ENCODE measurements around the gene FIBCD1.

The FIBCD1 gene

GRCh38 chr9:130945173-130945572 is 6.1 kb upstream of the FIBCD1 start:
- TF ChIP-seq CTCF (IDR thresholded peaks at IDR 0.05; ENCODE audit: low read depth, low read length) = no peak
- no peak for DNase-seq (ENCODE audit: extremely low read depth, low read depth)

GRCh38 chr9:130944510-130945058 is 5.5 kb upstream of the FIBCD1 start:
- DNase-seq (ENCODE audit: extremely low read depth, low read depth) = no peak
- TF ChIP-seq CTCF (IDR thresholded peaks at IDR 0.05; ENCODE audit: low read depth, low read length) = no peak

GRCh38 chr9:130943777-130944176 is 4.7 kb upstream of the FIBCD1 start:
- no peak for TF ChIP-seq CTCF (IDR thresholded peaks at IDR 0.05; ENCODE audit: low read depth, low read length)
- DNase-seq (ENCODE audit: extremely low read depth, low read depth) = no peak

GRCh38 chr9:130943221-130943620 is 4.2 kb upstream of the FIBCD1 start:
- TF ChIP-seq CTCF (IDR thresholded peaks at IDR 0.05; ENCODE audit: low read depth, low read length) = no peak
- DNase-seq (ENCODE audit: extremely low read depth, low read depth) = no peak

GRCh38 chr9:130942679-130943078 is 3.6 kb upstream of the FIBCD1 start:
- TF ChIP-seq CTCF (IDR thresholded peaks at IDR 0.05; ENCODE audit: low read depth, low read length) = no peak

GRCh38 chr9:130942084-130942483 is 3.0 kb upstream of the FIBCD1 start:
- no peak for DNase-seq (ENCODE audit: extremely low read depth, low read depth)
- no peak for TF ChIP-seq CTCF (IDR thresholded peaks at IDR 0.05; ENCODE audit: low read depth, low read length)

More at GRCh38 chr9:130942679-130943078, 3.6 kb upstream of the FIBCD1 start:
- no peak for DNase-seq (ENCODE audit: extremely low read depth, low read depth)

GRCh38 chr9:130940693-130941576 is 1.9 kb upstream of the FIBCD1 start:
- no peak for DNase-seq (ENCODE audit: extremely low read depth, low read depth)
- TF ChIP-seq CTCF (IDR thresholded peaks at IDR 0.05; ENCODE audit: low read depth, low read length) = peak; percentile 80
